ENCODE measurements around the gene LRBA. TPM values are rescaled to one million over a fixed set of nuclear protein-coding genes. Genes with fewer than 3 reads are reported as not detected.
"Not testable (repeated sequence)": the region's sequence is repeated elsewhere in the genome, so short reads cannot be mapped to it uniquely, and the experiment has no call there.

Gene LRBA
- total RNA-seq, 1 donor from 2014 or later = 58.0 TPM

DNA sequence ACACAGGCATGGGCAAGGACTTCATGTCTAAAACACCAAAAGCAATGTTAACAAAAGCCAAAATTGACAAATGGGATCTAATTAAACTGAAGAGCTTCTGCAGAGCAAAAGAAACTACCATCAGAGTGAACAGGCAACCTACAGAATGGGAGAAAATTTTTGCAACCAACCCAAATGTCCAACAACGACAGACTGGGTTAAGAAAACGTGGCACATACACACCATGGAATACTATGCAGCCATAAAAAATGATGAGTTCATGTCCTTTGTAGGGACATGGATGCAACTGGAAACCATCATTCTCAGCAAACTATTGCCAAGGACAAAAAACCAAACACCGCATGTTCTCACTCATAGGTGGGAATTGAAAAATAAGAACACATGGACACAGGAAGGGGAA, 507.4 kb downstream of the LRBA start:
- not testable (repeated sequence) for DNase-seq (ENCODE audit: low spot score)

- DNase-seq (ENCODE audit: low spot score) = peak; percentile 20
These were observed 513.1 kb downstream of the LRBA start for GRCh38 chr4:150501983-150502382.

DNA sequence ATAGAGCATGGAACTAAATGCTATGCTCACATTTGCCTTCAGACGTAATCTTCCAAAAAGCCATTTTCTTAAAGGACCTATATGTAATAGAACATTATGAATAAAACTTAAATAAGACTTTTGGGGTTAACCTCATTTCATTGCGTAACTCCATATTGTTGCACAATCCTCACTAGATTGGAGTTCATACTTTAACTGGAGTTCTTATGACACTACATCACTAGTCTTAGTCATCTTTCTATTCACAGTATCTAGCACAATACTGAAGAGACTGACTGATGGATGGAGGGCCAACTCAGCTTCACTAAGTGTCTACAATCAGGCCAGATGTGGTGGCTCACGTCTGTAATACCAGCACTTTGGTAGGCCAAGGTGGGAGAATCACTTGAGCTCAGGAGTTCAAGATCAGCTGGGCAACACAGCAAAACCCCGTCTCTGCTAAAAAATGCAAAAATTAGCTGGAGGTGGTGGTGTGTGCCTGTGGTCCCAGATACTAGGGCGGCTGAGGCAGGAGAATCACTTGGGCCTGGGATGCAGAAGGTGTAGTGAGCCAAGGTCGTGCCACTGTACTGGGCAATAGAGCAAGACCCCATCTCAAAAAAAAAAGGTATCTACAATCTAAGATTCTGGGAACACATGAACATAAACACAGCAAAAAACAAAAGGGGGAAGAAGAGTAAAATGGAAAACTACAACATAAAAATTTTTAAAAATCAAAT, 513.9 kb downstream of the LRBA start:
- no peak for DNase-seq (ENCODE audit: low spot score)

- DNase-seq (ENCODE audit: low spot score) = no peak
These were observed 517.5 kb downstream of the LRBA start for GRCh38 chr4:150497612-150498011.

- DNase-seq (ENCODE audit: low spot score) = no peak
These were observed 519.5 kb downstream of the LRBA start for GRCh38 chr4:150495550-150495949.

- no peak for DNase-seq (ENCODE audit: low spot score)
These were observed 521.2 kb downstream of the LRBA start for GRCh38 chr4:150493851-150494250.

DNA sequence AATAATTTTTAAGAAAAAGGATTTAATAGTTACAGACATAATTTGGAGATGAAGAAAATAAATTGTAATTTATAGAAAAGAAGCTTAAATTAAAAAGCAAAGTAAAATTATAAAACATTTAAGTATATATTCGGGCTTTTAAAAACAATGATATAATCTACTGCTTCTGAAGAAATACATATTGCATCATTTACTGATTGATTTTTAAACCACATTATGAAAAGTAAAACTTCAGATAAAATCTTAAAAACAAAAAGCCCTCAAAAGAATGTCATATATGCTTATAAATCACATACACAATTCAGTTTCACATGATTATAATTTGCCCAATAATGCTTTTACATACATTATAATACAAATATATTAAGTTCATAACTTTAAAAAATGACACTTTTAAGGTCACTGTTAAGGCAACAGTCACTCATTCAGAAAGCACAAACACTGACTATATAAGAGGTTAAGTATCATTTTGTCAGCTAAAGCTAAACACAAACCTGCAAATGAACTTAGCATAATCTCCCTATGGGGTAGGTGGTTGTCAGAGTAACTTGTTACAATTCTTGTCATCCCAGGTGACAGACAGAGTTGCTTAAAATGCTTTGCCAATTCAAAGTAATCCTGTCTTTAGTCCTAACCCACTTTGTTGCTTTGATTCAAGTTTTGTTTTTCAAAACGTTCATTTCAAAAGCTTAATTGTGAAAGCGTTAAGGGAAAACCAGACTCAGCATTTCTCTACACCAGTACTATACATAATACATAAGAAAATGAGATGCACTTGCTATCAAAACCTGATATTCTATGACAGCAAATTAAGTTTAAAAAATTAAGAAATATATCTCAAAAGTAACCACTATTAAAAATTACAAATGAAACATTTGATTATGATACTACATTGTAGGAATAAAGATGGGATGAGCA, 523.7 kb downstream of the LRBA start:
- DNase-seq (ENCODE audit: low spot score) = no peak

DNA sequence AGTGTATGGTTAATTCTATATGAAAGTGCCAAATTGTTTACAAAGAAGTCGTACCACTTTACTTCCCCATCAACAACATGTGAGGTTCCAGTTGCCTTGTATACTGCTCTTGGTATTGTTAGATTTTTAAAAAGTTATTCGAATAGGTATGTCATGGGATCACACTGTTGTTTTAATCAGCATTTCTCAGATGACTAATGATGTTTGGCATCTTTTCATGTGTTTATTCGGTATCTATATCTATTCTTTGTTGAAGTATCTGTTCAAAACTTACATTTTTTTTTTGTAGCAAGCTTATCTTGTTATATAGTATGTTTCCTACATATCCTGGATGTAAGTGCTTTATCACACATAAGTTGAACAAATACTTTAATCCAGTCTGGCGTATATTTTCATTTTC, 532.5 kb downstream of the LRBA start:
- no peak for DNase-seq (ENCODE audit: low spot score)

GRCh38 chr4:150479657-150480056, 535.4 kb downstream of the LRBA start:
- DNase-seq (ENCODE audit: low spot score) = no peak

GRCh38 chr4:150477869-150478268, 537.2 kb downstream of the LRBA start:
- no peak for DNase-seq (ENCODE audit: low spot score)

DNA sequence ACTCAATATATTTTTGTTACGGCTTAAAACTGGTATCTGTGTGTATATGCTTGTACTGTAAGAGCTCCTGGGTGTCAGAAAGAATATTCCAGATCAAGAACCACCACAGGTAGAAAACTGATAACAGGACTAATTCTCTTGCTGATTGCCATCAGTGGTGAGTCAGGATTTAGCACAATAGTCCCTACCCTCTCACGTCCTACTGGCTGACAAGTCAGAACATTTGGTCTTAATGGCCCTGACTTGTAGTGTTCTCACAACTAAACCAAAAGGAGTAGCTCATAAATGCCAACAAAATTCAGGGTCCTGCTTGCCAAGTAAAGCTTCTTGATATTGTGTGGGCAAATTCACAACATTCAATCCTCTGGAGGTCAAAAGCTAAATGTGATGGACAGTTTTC, 538.3 kb downstream of the LRBA start:
- no peak for DNase-seq (ENCODE audit: low spot score)

GRCh38 chr4:150475763-150476162, 539.3 kb downstream of the LRBA start:
- no peak for DNase-seq (ENCODE audit: low spot score)

- DNase-seq (ENCODE audit: low spot score) = no peak
These were observed 550.6 kb downstream of the LRBA start for GRCh38 chr4:150464523-150464922.

DNA sequence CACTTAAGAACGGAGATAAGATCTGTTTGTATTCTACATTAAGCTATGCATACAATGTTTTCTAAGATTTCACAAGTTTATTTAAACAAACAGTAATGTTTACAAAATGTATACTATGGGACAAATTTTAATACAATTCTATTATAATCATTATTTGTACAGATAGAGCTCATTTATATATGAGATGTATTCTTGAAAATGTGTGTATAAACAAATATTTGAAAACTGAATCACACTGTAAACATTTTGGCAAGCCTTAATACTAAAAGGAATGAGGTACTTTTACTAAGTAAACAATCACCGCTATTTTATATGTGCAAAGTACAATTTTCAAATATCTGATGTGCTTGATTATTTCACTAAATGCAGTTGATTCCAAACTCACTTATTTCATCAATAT, 552.3 kb downstream of the LRBA start:
- no peak for DNase-seq (ENCODE audit: low spot score)

DNA sequence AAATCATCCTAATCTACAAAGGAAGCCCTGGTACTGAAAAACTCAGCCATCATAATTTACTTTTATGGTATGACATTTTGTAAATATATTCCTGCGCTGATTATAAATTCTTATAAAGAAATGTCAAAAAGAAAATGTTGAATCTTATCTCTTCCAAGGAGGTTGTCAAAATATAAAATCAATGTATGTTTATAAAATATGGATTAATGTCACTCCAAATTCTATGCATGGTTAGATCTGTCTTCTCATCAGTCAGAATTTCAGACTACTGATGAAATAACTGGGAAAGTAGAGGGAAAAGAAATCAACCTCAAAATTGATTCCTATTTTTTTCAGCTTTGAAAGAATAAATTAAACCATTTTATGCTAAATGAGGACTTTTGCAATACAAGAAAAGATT, 553.1 kb downstream of the LRBA start:
- DNase-seq (ENCODE audit: low spot score) = no peak

GRCh38 chr4:150457802-150458201, 557.3 kb downstream of the LRBA start:
- peak; percentile 36 for DNase-seq (ENCODE audit: low spot score)

DNA sequence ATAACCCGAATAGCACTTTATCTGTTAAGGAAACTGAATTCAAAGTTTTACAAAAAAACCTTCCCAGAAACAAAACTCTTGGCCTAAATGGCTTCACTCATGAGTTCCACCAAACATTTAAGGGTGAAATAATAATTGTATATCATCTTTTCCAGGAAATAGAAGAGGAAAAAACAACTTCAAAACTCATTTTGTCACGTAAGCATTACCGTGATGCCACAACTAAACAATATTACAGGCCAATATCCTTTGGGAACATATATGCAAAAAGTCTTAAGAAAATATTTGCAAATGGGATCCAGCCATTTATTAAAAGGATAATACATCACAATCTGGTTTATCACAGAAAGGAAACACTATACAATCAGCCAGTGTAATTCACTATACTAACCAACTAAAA, 563.2 kb downstream of the LRBA start:
- DNase-seq (ENCODE audit: low spot score) = no peak

- no peak for DNase-seq (ENCODE audit: low spot score)
These were observed 567.7 kb downstream of the LRBA start for GRCh38 chr4:150447356-150447755.

DNA sequence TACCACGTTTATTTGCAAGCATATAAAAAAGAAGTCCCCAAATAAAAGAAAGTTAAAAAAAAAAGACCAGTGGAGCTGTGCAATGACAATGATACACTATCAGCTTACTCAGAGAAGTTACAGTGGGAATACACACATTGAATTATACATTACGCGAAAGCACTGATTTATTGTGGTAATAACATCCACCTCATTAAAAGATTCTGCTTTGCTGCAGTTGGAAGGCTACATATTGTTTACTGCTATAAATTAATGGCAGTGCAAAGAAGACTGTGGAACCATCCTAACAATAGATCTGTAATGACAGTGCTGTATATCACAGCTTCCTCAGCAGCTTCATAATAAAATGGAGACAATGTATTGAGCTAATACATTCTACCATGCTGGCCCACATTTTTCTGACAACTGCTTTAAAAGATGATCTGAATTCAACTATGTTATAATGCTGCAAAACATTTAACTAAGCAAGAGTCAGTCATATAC, 575.6 kb downstream of the LRBA start:
- no peak for DNase-seq (ENCODE audit: low spot score)

DNA sequence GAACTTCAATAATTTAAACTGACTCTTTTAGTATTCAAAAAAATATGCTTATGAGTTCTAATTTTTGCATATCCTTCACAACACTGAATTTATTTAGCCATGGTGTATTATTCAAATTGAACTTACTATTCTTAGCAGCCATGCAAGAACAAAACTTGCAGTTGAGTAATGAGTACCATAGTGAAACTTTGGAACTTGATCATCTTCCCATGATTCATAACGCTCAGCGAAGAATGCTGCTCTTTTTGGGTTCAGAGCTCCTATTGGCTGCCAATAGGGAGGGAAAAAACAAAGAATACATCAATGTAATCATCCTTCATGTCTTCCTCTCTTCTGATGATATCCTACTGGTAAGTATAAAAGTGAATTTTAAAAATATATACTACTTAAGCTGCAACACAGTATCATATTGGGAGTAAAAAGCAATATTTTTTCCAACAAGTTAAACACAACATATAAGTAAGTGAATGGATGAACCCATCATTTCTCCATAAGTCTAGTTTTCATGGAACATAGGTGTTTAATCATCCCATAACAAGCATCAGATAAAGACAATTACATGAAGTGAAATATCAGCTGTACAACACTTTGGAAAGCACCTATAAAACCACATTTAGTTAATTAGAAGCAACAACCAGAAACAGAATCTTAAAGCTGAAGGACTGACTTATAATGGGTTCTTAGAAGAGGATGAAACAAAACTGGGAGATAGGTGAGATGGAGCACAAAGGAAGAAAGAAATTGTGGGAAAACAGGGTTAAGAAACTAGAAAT, 578.3 kb downstream of the LRBA start:
- no peak for DNase-seq (ENCODE audit: low spot score)

- no peak for DNase-seq (ENCODE audit: low spot score)
These were observed 583.9 kb downstream of the LRBA start for GRCh38 chr4:150431221-150431620.

DNA sequence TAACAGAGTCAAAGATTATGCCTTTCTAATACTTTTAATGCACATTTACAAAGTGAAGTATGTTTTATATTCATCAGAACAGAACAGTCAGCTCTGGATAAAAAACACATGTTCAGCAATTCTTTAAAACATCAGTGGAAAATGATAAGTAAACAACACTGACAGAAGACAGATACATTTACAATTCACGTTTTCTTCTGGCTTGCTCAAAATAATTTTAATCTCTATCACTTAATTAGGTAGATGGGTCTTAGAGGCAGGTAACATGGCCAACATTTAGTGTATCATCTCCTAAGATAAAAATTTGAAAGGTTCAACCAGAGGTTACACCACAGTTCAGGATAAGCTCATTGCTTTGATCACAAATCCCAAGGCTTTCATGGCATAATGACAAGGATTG, 589.9 kb downstream of the LRBA start:
- DNase-seq (ENCODE audit: low spot score) = peak; percentile 60
